Measurements from ENCODE around the gene C10orf67.

Gene C10orf67

DNA sequence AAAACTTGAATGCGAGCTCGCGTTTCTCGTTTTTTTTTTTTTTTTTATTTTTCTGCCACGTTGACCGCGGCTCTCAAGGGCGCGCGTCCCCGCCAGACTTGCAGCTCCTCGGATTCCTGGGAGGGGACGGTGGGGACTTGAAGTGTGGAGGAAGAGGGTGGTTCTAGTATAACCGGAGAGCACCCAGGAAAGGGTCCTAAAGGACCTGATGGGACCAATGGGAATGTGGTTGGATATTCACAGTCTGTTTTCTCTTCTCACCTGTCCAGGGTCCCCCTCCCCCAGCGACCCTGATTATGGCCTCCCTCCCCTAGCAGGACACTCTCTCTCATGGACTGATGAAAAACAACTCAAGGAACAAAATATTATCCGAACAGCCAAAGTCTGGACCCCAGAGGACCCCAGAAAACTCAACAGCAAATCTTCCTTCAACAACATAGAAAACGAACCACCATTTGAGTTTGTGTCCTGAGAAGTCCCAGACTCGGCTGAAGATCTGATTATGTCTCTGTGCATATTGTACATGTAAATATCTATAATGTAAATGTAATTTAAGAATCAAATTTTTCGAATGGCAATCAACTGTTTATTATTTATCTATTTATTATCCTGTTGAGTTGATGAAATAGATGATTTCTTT lies 151.0 kb downstream of the C10orf67 start:
- no peak overlapping the region for H3K4me3 ChIP-seq (ENCODE audit: low read length)
- no peak for DNase-seq (ENCODE audit: low read depth)
- TF ChIP-seq, protein P1, sequence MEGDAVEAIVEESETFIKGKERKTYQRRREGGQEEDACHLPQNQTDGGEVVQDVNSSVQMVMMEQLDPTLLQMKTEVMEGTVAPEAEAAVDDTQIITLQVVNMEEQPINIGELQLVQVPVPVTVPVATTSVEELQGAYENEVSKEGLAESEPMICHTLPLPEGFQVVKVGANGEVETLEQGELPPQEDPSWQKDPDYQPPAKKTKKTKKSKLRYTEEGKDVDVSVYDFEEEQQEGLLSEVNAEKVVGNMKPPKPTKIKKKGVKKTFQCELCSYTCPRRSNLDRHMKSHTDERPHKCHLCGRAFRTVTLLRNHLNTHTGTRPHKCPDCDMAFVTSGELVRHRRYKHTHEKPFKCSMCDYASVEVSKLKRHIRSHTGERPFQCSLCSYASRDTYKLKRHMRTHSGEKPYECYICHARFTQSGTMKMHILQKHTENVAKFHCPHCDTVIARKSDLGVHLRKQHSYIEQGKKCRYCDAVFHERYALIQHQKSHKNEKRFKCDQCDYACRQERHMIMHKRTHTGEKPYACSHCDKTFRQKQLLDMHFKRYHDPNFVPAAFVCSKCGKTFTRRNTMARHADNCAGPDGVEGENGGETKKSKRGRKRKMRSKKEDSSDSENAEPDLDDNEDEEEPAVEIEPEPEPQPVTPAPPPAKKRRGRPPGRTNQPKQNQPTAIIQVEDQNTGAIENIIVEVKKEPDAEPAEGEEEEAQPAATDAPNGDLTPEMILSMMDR (conservative IDR thresholded peaks at IDR 0.05; ENCODE audit: low read length) = no peak

DNA sequence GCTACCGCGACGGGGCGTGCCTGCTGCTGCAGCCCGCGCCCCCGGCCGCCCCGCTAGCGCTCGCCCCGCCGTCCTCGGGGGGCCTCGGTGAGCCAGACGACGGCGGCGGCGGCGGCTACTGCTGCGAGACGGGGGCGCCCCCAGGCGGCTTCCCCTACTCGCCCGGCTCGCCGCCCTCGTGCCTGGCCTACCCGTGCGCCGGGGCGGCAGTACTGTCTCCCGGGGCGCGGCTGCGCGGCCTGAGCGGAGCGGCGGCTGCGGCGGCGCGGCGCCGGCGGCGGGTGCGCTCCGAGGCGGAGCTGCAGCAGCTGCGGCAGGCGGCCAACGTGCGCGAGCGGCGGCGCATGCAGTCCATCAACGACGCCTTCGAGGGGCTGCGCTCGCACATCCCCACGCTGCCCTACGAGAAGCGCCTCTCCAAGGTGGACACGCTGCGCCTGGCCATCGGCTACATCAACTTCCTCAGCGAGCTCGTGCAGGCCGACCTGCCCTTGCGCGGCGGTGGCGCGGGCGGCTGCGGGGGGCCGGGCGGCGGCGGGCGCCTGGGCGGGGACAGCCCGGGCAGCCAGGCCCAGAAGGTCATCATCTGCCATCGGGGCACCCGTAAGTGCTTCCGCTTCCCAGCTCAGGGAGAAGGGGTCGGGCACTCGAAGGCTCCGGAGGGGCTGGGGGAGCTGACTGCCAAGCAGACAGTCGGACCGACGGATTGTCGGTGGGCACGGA lies 151.7 kb downstream of the C10orf67 start:
- no peak overlapping the region for H3K4me3 ChIP-seq (ENCODE audit: low read length)
- TF ChIP-seq, protein P1 (conservative IDR thresholded peaks at IDR 0.05; ENCODE audit: low read length) = no peak
- no peak for DNase-seq (ENCODE audit: low read depth)

DNA sequence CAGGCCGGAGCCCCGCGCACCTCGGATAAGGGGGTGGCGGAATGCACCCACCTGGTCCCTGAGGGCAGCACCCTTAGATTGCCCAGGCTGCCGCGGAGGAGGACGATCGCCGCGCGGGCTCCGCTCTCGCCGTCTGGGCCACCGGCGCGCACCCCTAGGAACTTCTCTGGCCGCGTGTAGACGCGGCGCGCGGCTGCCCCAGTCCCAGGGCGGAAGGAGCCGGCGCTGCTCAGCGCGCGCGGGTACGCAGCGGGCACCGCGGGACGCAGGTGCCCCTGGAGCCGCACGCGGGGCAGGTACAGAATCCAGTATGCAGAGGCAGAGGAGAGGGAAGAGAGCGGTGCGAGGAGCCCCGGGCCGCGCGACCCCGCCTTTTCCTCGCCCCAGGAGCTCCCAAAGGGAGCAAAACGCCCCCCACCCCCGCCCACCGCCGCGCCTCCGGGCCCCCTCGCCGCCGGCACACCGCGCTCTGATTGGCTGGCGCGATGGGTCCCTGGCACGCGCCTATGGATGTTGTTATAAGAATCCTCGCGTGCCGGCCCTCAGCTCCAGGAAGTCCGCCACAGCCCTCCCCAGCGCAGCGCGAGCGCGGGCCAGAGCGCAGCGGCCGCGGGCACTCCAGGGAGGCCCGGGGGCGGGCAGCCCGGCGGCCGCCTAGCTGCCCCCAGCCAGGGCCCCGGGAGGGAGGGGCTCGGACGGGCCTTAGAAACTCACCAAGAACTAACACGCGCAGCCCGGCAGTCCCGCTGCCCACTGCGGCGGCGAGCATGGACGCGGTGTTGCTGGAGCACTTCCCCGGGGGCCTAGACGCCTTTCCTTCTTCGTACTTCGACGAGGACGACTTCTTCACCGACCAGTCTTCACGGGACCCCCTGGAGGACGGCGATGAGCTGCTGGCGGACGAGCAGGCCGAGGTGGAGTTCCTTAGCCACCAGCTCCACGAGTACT lies 152.6 kb downstream of the C10orf67 start, which contains the start of gene PTF1A:
Gene PTF1A (plus strand): TSS at position 549 of the 948 bp plus-strand sequence. CDS start 219 bp downstream, at position 768.
- no peak within 1 kb of the TSS for H3K4me3 ChIP-seq (ENCODE audit: low read length)
- TF ChIP-seq, protein P1 (conservative IDR thresholded peaks at IDR 0.05; ENCODE audit: low read length) = no peak
- DNase-seq (ENCODE audit: low read depth) = no peak

DNA sequence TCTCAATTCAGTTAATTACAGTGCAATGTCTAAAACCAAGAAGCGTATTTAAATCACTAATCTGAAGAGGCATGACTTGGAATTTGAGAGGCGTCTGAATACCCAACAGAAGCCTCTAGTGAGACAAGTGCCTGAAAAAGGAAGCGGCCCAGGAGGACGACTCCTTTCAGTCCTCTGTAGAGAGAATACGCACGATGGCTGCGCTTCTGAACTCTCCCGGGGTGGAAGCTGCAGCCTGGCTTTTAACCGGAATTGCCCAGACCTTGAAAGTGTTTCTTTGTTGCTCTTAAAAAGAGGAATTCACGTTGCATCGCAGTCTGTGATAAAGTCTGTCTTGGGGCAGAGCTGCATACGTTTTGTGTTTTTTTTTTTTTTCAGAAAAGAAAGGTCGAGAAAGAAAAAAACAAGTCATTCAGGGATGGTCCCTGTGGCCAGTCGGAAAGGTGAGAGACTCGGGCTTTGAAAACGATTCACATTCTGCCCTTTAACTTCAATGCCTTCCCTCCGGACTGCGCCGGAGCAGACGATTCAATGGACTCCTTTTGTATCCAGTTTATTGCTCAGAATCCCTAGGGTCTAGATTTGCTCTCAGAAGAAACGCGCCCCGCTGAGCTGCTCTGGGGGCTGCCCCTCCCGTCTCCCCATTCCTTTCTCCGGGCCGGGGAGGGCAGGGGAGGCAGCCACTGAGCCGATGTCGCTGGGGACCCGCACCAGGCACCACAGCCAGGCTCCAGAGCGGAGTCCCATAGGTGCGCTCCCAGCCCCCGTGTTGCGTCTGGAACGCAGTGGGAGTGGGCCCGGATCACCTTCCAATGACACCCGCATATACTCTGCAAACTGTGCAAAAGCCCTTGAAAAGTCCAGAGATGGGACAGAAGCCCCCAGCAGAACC lies 153.5 kb downstream of the C10orf67 start:
- no peak overlapping the region for H3K4me3 ChIP-seq (ENCODE audit: low read length)

DNA sequence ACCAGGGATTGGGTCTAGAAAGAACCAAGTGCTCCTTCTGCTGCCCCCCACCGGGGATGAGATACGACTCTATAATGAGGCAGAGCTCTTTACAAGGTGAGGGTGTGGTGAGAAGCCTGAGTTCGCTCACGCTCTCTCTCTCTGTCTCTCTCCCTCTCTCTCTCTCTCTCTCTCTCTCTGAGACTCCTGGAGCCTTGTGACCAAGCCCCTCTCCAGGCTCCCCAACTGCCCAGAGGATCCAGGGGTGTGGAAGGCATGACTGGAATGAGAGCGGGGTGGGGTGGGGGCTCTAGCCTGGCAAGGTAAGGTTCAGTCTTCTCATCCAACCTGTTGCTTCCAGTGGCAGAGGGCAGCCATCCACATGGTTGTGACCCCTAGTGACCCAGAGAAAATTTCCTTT lies 155.6 kb downstream of the C10orf67 start:
- no peak overlapping the region for H3K4me3 ChIP-seq (ENCODE audit: low read length)
- no peak for DNase-seq (ENCODE audit: low read depth)
- TF ChIP-seq, protein P1 (conservative IDR thresholded peaks at IDR 0.05; ENCODE audit: low read length) = no peak

More for the DNA sequence above, 153.5 kb downstream of the C10orf67 start:
- TF ChIP-seq, protein P1 (conservative IDR thresholded peaks at IDR 0.05; ENCODE audit: low read length) = no peak
- no peak for DNase-seq (ENCODE audit: low read depth)

DNA sequence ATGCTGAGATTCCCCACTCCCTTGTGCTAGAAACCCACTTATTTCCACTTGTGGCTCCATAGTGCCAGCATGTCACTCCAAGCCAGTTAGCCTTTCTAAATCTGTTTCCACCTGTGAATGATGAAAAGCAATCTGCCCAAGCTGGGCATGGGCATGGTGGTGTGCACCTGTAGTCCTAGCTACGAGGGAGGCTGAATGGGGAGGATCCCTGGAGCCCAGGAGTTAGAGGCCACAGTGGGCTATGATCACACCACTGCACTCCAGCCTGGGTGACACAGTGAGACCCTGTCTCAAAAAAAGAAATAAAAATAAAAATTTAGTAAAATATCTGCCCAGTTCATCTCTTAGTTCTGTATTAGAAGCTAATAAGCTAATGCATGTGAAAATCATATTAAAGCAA lies 157.4 kb downstream of the C10orf67 start:
- no peak for DNase-seq (ENCODE audit: low read depth)
- no peak overlapping the region for H3K4me3 ChIP-seq (ENCODE audit: low read length)
- TF ChIP-seq, protein P1 (conservative IDR thresholded peaks at IDR 0.05; ENCODE audit: low read length) = no peak
